H1 (cell line): Measurements from ENCODE around the gene FIS1. TPM values are rescaled to one million over a fixed set of nuclear protein-coding genes. Genes with fewer than 3 reads are reported as not detected.

ENCODE experiments used
- BCL11A ChIP-seq, 2 experiments: IDR thresholded peaks; one replicate each; pipeline ENCODE4 v1.6.1; 2011; ENCODE audit warnings: low read depth in 2 of 2, low read length in 2 of 2, mild to moderate bottlenecking in 2 of 2
- RXRA ChIP-seq: IDR thresholded peaks from 2 replicates; pipeline ENCODE4 v1.6.1; 2011; ENCODE audit warnings: low read depth, mild to moderate bottlenecking, low read length, moderate library complexity; ENCODE audit not compliant: insufficient read depth
- polyA plus RNA-seq, 7 experiments: library from polyadenylated mRNA; depleted of rRNA in 3 of 7; stranded (reverse) in 5 of 7; unstranded in 2 of 7; fragments of >200 nt in 5 of 7; fragments of 200-250 nt in 2 of 7; gene quantifications; 1 replicate in 5 of 7; 2 replicates in 1 of 7; 4 replicates in 1 of 7; pipeline versions ENCODE4 v1.2.1 to v1.2.3, GENCODE V29; 2011 to 2013; ENCODE audit warnings: missing spikeins in 2 of 7, mixed read lengths in 2 of 7
- total RNA-seq: library from RNA; stranded (reverse); fragmentation: NEBNext Ultra II Directional; extraction: Animal tissue kit (Norgen Biotek cat#: 25700); gene quantifications from 2 replicates; pipeline ENCODE4 v1.2.1, GENCODE V29; 2021

Gene FIS1
- total and polyA plus RNA-seq, 2 of the 8 experiments (the other 6 are each of a cell fraction or from before 2014, with no cell fraction given) = 128 to 195 TPM

DNA sequence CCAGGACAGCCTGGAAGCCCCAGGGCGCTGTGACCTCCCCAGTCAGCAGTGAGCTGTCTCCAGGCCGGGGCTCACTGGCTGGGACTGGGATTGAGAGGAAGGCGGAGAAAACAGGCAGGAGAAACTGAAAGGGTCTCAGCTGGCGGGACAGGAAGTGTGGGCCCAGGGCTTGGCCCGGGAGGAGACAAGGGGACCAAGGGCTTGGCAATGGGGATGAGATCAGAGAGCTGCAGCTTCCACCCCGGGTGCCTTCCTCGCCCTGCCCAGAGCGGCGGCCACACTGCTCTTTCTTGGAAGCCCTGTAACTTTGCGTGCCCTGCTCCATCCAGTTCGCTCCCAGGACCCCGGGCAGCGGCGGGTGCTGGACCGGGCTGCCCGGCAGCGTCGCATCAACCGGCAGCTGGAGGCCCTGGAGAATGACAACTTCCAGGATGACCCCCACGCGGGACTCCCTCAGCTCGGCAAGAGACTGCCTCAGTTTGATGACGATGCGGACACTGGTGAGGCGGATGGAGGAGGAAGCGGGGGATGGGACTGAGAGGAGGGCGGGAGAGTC lies 22.5 kb downstream of the FIS1 start (continued):
- TF ChIP-seq RXRA = no peak
- no peak for TF ChIP-seq BCL11A (IDR thresholded peaks at IDR 0.05; ENCODE audit: low read depth in 2 of 2, low read length in 2 of 2)
